ENCODE results near the gene ASIP. TPM values are rescaled to one million over a fixed set of nuclear protein-coding genes. Genes with fewer than 3 reads are reported as not detected.

ASIP gene
- total and polyA plus RNA-seq, 2 experiments from 2014 or later = not detected

GRCh38 chr20:34290471-34290870 lies 49.2 kb downstream of the ASIP start:
- Histone ChIP-seq H2AFZ (no peak overlapping the region), H4K20me1 (replicated peaks; ENCODE audit: insufficient read depth) (peaks cover 28% of the 10 kb centered on the region), H3K27ac (ENCODE audit: low read depth) (no peak overlapping the region), H3K27me3 (ENCODE audit: insufficient read depth) (no peaks in the 10 kb centered on the region), H3K9me2 (ENCODE audit: insufficient read depth) (no peaks in the 10 kb centered on the region), H3K4me2 (no peak overlapping the region), H3K79me2 (replicated peaks; ENCODE audit: insufficient read depth) (peaks cover 19% of the 10 kb centered on the region), H3F3A (replicated peaks; ENCODE audit: low read depth) (no peaks in the 10 kb centered on the region), H3K4me1 (ENCODE audit: insufficient read depth) (no peaks in the 10 kb centered on the region), H3K4me3 (no peak overlapping the region), H3K36me3 (ENCODE audit: insufficient read depth) (peaks cover 77% of the 10 kb centered on the region)
- Mint-ChIP-seq H3K4me1 (no peaks in the 10 kb centered on the region), H3K27ac (no peak overlapping the region), H3K27me3 (ENCODE audit: insufficient read depth, low read depth, poor library complexity) (peaks cover 16% of the 10 kb centered on the region), H3K9me3 (no peaks in the 10 kb centered on the region), H3K4me3 (no peak overlapping the region), H3K36me3 (ENCODE audit: low read depth) (peaks cover 89% of the 10 kb centered on the region)
- ATAC-seq (no peak), DNase-seq (ENCODE audit: low spot score) (no peak)
- TF ChIP-seq ETS1 (IDR thresholded peaks at IDR 0.05) (no peak), EZH2 (IDR thresholded peaks at IDR 0.05; ENCODE audit: low read depth, unreplicated experiment) (no peak), STAT1 (IDR thresholded peaks at IDR 0.05; ENCODE audit: unreplicated experiment) (no peak), CREB1 (CRISPR knock-in tag; IDR thresholded peaks at IDR 0.05; ENCODE audit: low read depth) (no peak), ZNF462 (CRISPR knock-in tag; IDR thresholded peaks at IDR 0.05) (no peak), REST (IDR thresholded peaks at IDR 0.05; ENCODE audit: unreplicated experiment) (no peak), JUNB (IDR thresholded peaks at IDR 0.05; ENCODE audit: unreplicated experiment) (no peak), EZH2phosphoT487 (IDR thresholded peaks at IDR 0.05; ENCODE audit: unreplicated experiment) (no peak), POLR2AphosphoS5 (IDR thresholded peaks at IDR 0.05; ENCODE audit: low read depth) (no peak), NANOG (IDR thresholded peaks at IDR 0.05; ENCODE audit: borderline replicate concordance) (no peak), ZNF331 (CRISPR knock-in tag; IDR thresholded peaks at IDR 0.05; ENCODE audit: low read depth) (no peak), ZNF114 (CRISPR knock-in tag; IDR thresholded peaks at IDR 0.05) (no peak)
- TF ChIP-seq, protein P1, sequence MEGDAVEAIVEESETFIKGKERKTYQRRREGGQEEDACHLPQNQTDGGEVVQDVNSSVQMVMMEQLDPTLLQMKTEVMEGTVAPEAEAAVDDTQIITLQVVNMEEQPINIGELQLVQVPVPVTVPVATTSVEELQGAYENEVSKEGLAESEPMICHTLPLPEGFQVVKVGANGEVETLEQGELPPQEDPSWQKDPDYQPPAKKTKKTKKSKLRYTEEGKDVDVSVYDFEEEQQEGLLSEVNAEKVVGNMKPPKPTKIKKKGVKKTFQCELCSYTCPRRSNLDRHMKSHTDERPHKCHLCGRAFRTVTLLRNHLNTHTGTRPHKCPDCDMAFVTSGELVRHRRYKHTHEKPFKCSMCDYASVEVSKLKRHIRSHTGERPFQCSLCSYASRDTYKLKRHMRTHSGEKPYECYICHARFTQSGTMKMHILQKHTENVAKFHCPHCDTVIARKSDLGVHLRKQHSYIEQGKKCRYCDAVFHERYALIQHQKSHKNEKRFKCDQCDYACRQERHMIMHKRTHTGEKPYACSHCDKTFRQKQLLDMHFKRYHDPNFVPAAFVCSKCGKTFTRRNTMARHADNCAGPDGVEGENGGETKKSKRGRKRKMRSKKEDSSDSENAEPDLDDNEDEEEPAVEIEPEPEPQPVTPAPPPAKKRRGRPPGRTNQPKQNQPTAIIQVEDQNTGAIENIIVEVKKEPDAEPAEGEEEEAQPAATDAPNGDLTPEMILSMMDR (conservative IDR thresholded peaks at IDR 0.05; ENCODE audit: low read depth in 2 of 2) = no peak

All from GM23338 (cell line).